PFSK-1 (cell line): ENCODE data around the gene GJE1.

ENCODE experiments used
- POLR2AphosphoS5 ChIP-seq: IDR thresholded peaks from 2 replicates; pipeline ENCODE4 v1.6.1; 2012; ENCODE audit warnings: low read depth, mild to moderate bottlenecking, control low read depth, low read length, moderate library complexity
- TAF1 ChIP-seq: IDR thresholded peaks from 2 replicates; pipeline ENCODE4 v1.6.1; 2012; ENCODE audit warnings: low read length, control low read depth, borderline replicate concordance; ENCODE audit not compliant: insufficient read depth
- TF ChIP-seq, protein P1 (sequence below), 2 experiments: IDR thresholded peaks; 2 replicates each; pipeline versions ENCODE4 v1.6.1 to v1.8.0; 2011 to 2012; ENCODE audit warnings: low read depth in 2 of 2, low read length in 2 of 2, control low read depth in 1 of 2, inconsistent platforms in 1 of 2, mild to moderate bottlenecking in 1 of 2, moderate library complexity in 1 of 2; ENCODE audit not compliant: insufficient read depth in 1 of 2

DNA sequence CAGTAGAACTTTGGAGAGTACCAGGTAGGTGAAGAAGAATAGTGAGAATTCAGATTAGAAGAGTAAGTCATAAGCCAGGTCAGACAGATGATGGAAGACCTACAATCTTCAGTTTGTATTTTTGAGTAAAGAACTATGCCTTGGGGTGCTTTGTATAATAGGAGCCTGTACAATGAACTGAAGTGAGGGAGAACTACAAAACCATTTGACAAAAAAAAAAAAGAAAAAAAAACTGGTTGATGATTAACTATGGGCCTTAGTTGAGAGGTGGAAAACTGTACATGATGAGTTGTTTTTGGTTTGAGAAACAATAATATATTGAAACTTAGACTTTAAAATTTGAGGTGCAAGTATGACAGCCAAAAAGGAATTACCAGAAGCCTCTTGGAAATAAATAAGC, 40.0 kb downstream of the GJE1 start:
- no peak for TF ChIP-seq TAF1
- TF ChIP-seq, protein P1, sequence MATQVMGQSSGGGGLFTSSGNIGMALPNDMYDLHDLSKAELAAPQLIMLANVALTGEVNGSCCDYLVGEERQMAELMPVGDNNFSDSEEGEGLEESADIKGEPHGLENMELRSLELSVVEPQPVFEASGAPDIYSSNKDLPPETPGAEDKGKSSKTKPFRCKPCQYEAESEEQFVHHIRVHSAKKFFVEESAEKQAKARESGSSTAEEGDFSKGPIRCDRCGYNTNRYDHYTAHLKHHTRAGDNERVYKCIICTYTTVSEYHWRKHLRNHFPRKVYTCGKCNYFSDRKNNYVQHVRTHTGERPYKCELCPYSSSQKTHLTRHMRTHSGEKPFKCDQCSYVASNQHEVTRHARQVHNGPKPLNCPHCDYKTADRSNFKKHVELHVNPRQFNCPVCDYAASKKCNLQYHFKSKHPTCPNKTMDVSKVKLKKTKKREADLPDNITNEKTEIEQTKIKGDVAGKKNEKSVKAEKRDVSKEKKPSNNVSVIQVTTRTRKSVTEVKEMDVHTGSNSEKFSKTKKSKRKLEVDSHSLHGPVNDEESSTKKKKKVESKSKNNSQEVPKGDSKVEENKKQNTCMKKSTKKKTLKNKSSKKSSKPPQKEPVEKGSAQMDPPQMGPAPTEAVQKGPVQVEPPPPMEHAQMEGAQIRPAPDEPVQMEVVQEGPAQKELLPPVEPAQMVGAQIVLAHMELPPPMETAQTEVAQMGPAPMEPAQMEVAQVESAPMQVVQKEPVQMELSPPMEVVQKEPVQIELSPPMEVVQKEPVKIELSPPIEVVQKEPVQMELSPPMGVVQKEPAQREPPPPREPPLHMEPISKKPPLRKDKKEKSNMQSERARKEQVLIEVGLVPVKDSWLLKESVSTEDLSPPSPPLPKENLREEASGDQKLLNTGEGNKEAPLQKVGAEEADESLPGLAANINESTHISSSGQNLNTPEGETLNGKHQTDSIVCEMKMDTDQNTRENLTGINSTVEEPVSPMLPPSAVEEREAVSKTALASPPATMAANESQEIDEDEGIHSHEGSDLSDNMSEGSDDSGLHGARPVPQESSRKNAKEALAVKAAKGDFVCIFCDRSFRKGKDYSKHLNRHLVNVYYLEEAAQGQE (IDR thresholded peaks at IDR 0.05; ENCODE audit: insufficient read depth in 1 of 2, low read depth in 2 of 2, low read length in 2 of 2), result no peak
- no peak for TF ChIP-seq POLR2AphosphoS5
